NT2/D1 (cell line): ENCODE data around the gene ARID2.

Experiments used
- DNase-seq: peaks from one replicate; pipeline ENCODE4 v3.0.0-alpha.2; 2011; ENCODE audit warnings: low read depth, low spot score
- H3K27me3 ChIP-seq: 2 replicates; pipeline ENCODE4 v1.6.0; 2011; ENCODE audit warnings: mild to moderate bottlenecking; ENCODE audit not compliant: insufficient read length, insufficient read depth
- H3K36me3 ChIP-seq: 2 replicates; pipeline ENCODE4 v1.6.1; 2011; ENCODE audit warnings: mild to moderate bottlenecking, low read length, mixed read lengths; ENCODE audit not compliant: insufficient read depth, insufficient read length
- H3K4me1 ChIP-seq: 2 replicates; pipeline ENCODE4 v1.5.1; 2011; ENCODE audit not compliant: insufficient read depth, insufficient read length
- H3K4me3 ChIP-seq: 2 replicates; pipeline ENCODE4 v1.5.1; 2011; ENCODE audit warnings: low read depth; ENCODE audit not compliant: insufficient read length
- H3K9ac ChIP-seq: 2 replicates; pipeline ENCODE4 v1.6.0; 2011; ENCODE audit warnings: low read depth; ENCODE audit not compliant: insufficient read length
- H3K9me3 ChIP-seq: 2 replicates; pipeline ENCODE4 v1.5.1; 2011; ENCODE audit warnings: mild to moderate bottlenecking, low read length; ENCODE audit not compliant: insufficient read depth
- SUZ12 ChIP-seq: IDR thresholded peaks from 2 replicates; pipeline ENCODE4 v1.6.1; 2011; ENCODE audit not compliant: insufficient read length, insufficient read depth; ENCODE audit errors: extremely low read depth
- YY1 ChIP-seq: IDR thresholded peaks from 2 replicates; pipeline ENCODE4 v1.6.1; 2011; ENCODE audit not compliant: insufficient read length, insufficient read depth
- ZNF274 ChIP-seq: IDR thresholded peaks from 2 replicates; pipeline ENCODE4 v1.6.1; 2011; ENCODE audit warnings: mild to moderate bottlenecking, low read depth, low read length

The ARID2 gene

DNA sequence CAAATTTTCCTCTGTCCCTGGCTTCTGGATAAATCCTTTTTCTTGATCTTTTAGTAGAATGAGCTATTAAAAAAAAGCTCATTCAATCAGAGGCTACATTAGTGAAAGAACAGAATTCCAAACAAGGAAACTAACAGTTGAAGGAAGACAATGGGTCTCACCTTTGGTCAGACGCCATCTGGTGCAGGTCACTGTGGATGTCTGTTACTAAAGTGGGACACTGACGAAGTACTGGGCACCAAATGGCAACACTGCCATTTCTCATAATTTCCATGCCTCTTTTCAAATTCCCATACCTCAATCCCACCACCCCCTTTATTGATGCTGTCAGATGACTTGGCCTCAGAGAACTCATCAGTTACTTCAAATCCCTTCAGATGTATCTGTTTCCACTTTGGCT is 24.5 kb upstream of the ARID2 start:
- H3K9ac ChIP-seq: no peak overlapping the region
- no peaks in the 10 kb centered on the region for H3K27me3 ChIP-seq
- H3K4me3 ChIP-seq: no peak overlapping the region
- TF ChIP-seq YY1 (no peak), SUZ12 (no peak), ZNF274 (no peak)
- no peaks in the 10 kb centered on the region for H3K36me3 ChIP-seq
- H3K4me1 ChIP-seq: no peaks in the 10 kb centered on the region
- DNase-seq: no peak
- 0 out of 2 replicates have a peak, but pooled peaks cover 7% of the 10 kb centered on the region for H3K9me3 ChIP-seq

DNA sequence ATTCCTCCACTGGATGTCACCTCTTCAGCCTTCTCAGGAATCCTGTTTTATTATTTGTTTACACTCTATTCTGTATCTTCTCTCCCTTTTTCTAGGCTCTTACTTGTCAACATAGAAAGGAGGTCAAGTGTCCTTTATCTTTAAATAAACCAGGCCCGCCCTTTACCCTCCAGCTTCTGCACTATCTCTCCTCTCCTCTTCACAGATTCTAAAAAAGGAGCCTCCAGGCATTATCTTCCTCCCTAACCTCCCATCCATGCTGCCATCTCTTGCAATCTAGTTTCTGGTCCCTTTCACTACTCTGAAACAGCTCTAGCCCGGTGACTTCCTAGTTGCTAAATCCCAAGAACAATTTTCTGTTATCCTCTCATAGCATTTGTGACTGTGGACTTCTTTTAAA is 24.1 kb upstream of the ARID2 start:
- H3K27me3 ChIP-seq: no peaks in the 10 kb centered on the region

GRCh38 chr12:45707241-45707857 is 22.2 kb upstream of the ARID2 start:
- H3K9me3 ChIP-seq: no peaks in the 10 kb centered on the region
- no peak overlapping the region for H3K4me3 ChIP-seq
- no peaks in the 10 kb centered on the region for H3K4me1 ChIP-seq
- no peak for DNase-seq
- TF ChIP-seq YY1 (no peak), SUZ12 (no peak), ZNF274 (no peak)
- no peak overlapping the region for H3K9ac ChIP-seq
- no peaks in the 10 kb centered on the region for H3K36me3 ChIP-seq
- no peaks in the 10 kb centered on the region for H3K27me3 ChIP-seq

More for the DNA sequence above, 24.1 kb upstream of the ARID2 start:
- no peak for DNase-seq
- Histone ChIP-seq H3K4me1 (no peaks in the 10 kb centered on the region), H3K9ac (no peak overlapping the region), H3K9me3 (0 out of 2 replicates have a peak, but pooled peaks cover 7% of the 10 kb centered on the region), H3K36me3 (no peaks in the 10 kb centered on the region), H3K4me3 (no peak overlapping the region)
- TF ChIP-seq YY1 (no peak), ZNF274 (no peak), SUZ12 (no peak)

DNA sequence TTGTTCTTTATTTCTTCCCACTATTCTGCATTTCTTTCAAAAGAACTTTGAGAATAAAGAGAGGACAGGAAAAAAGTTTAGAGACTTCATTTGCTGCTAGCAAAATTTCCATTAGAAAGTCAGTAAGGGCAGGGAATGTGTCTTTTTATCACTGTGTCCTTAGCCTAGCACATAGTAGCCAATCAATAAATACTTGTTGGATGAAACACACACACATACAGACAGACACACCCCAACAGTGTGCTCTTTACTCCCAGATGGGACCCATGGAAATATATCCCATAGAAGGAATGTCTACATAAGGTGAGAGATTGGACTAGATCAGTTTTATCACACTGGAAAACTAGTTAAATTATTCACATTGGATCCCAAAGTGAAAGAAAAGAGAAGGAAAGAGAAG is 21.1 kb upstream of the ARID2 start:
- H3K9me3 ChIP-seq: no peaks in the 10 kb centered on the region
- H3K9ac ChIP-seq: no peak overlapping the region
- no peaks in the 10 kb centered on the region for H3K4me1 ChIP-seq
- DNase-seq: no peak
- no peak overlapping the region for H3K4me3 ChIP-seq
- TF ChIP-seq ZNF274 (no peak), YY1 (no peak), SUZ12 (no peak)
- no peaks in the 10 kb centered on the region for H3K27me3 ChIP-seq
- H3K36me3 ChIP-seq: no peaks in the 10 kb centered on the region

DNA sequence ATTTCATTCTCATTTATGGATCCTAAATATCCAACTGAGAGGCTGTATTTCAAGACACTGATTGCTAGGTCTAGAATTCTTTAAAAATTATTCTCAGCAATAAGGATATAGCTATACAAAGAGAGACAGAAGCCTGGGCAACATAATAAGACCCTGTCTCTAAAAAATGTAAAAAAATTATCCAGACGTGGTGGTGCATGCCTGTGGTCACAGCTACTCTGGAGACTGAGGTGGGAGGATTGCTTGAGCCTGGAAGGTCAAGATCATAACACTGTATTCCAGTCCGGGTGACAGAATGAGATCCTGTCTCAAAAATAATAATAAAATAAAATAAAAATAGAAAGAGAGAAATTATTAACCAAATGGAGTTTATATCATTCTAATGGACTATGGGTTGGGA is 20.6 kb upstream of the ARID2 start:
- Histone ChIP-seq H3K36me3 (no peaks in the 10 kb centered on the region), H3K4me3 (no peak overlapping the region), H3K9ac (no peak overlapping the region), H3K27me3 (no peaks in the 10 kb centered on the region), H3K4me1 (no peaks in the 10 kb centered on the region), H3K9me3 (no peaks in the 10 kb centered on the region)
- DNase-seq: no peak
- TF ChIP-seq SUZ12 (no peak), ZNF274 (no peak), YY1 (no peak)

DNA sequence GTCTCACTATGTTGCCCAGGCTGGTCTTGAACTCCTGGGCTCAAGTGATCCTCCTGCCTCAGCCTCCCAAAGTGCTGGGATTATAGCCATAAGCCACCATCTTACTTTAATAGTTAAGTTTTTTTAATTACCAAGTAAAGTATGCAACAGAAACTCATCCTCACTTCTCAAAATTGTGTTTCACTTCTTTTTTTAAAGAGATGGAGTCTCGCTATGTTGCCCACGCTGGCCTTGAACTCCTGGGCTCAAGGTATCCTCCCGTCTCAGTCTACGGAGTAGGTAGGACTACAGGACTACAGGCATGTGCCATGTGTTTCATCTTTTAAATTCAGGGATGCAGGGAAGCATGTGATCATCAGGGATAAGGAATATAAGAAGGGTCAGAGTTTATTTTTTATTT is 17.2 kb upstream of the ARID2 start:
- Histone ChIP-seq H3K27me3 (no peaks in the 10 kb centered on the region), H3K4me3 (no peak overlapping the region), H3K36me3 (no peaks in the 10 kb centered on the region), H3K9ac (no peak overlapping the region), H3K9me3 (no peaks in the 10 kb centered on the region), H3K4me1 (no peaks in the 10 kb centered on the region)
- TF ChIP-seq SUZ12 (no peak), YY1 (no peak), ZNF274 (no peak)
- no peak for DNase-seq

DNA sequence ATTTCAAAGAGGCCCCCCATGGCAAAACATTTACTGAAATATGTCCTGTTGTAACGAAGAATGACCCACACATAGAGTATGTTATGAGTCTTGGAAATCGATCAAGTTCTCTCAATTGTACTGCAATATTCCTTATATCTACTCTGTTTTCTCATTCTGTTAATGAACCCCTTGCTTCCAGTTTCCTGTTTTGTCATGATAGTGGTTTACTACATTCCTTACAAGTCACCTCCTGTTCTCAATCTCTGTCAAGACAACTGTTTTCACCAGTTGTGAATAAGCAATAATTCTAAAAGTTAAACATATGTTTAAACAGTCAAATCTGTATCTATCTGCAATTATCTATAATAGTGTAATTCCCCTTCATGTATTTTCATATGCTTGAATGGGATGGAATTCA is 16.4 kb upstream of the ARID2 start:
- no peaks in the 10 kb centered on the region for H3K4me1 ChIP-seq
- TF ChIP-seq ZNF274 (no peak), YY1 (no peak), SUZ12 (no peak)
- H3K36me3 ChIP-seq: no peaks in the 10 kb centered on the region
- H3K4me3 ChIP-seq: no peak overlapping the region
- DNase-seq: no peak
- no peak overlapping the region for H3K9ac ChIP-seq
- H3K27me3 ChIP-seq: no peaks in the 10 kb centered on the region
- no peaks in the 10 kb centered on the region for H3K9me3 ChIP-seq
